Stimulated activated CD8-positive, alpha-beta memory T cell treated with anti-CD3 and anti-CD28 coated beads, Interleukin-12 subunit alpha, Interleukin-12 subunit beta, amount 100 ng/mL, for 1 hour (primary cell): ENCODE results near the gene IP6K1.
"Not testable (repeated sequence)": the region's sequence is repeated elsewhere in the genome, so short reads cannot be mapped to it uniquely, and the experiment has no call there.

Experiments used
- DNase-seq: peaks from one replicate; pipeline ENCODE4 v3.0.0-alpha.2; 2020; ENCODE audit warnings: low read depth

Gene IP6K1

DNA sequence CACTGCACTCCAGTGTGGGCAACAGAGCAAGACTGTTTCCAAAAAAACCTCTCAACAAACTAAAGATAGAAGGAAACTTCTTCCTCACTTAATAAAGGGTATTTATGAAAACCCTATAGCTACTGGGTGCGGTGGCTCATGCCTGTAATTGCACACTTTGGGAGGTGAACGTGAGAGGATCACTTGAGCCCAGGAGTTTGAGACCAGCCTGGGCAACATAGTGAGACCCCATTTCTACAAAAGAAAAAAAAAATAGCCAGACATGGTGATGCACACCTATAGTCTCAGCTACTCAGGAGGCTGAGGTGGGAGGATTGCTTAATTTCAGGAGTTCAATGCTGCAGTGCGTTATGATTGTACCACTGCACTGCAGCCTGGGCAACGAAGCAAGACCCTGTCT is 22.4 kb downstream of the IP6K1 start:
- DNase-seq = no peak

GRCh38 chr3:49761661-49762060 is 24.7 kb downstream of the IP6K1 start:
- DNase-seq = no peak

- no peak for DNase-seq
Observed at GRCh38 chr3:49759226-49759625, 27.1 kb downstream of the IP6K1 start.

DNA sequence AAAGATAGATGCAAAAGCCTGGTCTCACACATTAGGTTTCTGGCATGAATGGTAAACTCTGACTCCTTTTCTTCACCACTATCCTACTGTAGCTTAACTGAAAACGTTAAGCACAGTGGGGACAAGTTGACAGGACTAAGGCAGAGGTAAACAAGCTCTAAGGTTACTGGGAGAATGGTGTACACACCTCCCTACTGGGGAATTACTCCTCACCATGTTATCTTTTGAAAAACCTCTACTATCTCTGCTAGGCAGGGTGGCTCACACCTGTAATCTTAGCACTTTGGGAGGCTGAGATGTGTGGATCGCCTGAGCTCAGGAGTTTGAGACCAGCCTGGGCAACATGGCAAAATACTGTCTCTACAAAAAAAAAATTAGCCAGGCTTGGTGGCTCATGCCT is 29.1 kb downstream of the IP6K1 start:
- DNase-seq = no peak

DNA sequence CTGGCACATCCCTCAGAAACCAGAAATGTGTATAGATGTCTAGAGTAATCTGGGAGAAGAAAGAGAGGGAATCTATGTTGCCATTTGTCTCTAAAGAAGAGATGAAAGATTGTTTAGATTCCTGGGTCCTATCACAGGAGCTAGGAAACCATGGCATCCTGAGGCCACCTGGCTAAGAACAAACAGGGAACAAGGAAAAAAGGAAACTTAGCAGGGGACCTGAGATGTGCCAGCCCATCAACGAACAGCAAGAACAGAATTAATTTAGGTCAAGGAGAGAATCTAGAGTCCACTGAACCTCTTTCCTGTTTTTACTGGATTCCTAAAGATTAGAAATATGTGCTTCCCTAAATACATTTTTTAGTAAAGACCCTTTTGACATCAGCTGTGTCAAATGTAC is 30.3 kb downstream of the IP6K1 start:
- DNase-seq = no peak

- DNase-seq = no peak
Observed at GRCh38 chr3:49754536-49754935, 31.8 kb downstream of the IP6K1 start.

- DNase-seq = no peak
Observed at GRCh38 chr3:49751501-49751900, 34.8 kb downstream of the IP6K1 start.

DNA sequence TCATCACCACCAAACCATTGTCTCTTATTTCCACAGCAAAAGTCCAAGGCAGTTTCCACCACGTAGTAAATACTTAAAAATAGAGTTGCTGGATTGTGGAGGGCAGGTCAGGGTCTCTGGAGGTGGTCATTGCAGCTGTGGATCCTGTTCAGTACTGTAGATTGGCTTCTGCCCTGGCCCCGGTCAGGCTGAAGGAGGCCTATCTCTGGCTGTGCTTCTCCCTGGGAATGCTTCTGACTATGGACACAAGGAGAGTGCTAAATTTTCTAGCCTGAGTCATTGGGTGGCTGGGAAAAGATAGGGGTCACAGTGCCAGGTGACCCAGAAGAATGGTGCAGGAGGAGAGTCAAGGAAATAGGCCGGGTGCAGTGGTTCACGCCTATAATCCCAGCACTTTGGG is 36.3 kb downstream of the IP6K1 start:
- DNase-seq = no peak

DNA sequence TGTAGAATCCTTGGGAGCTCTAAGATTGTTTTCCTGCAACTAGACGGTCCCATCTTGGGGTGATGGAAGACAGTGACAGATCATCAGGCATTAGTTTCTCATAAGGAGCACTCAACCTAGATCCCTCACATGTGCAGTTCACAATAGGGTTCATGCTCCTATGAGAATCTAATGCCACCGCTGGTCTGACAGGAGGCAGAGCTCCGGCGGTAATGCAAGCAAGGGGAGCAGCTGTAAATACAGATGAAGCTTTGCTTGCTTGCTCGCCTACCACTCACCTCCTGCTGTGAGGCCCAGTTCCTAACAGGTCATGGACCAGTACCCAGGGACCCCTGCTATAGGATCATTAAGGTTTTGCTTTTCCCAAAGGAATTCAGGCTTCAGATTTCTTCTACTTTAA is 37.5 kb downstream of the IP6K1 start:
- DNase-seq = not testable (repeated sequence)

GRCh38 chr3:49747792-49748480 is 38.4 kb downstream of the IP6K1 start:
- DNase-seq = no peak

DNA sequence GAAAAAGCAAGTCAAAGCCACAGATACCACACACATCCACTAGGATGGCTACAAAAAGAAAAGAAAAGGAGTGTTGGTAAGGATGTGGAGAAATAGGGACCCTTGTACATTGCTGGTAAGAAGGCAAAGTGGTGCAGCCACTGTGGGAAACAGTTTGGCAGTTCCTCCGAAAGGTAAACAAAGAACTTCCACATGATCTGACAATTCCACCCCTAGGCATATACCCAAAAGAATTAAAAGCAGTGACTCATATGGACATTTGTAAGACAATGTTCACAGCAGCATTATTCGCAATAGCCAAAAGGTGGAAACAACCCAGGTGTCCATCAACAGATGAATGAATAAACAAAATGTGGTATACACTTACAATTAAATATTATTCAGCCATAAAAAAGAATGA is 40.4 kb downstream of the IP6K1 start:
- DNase-seq = no peak

DNA sequence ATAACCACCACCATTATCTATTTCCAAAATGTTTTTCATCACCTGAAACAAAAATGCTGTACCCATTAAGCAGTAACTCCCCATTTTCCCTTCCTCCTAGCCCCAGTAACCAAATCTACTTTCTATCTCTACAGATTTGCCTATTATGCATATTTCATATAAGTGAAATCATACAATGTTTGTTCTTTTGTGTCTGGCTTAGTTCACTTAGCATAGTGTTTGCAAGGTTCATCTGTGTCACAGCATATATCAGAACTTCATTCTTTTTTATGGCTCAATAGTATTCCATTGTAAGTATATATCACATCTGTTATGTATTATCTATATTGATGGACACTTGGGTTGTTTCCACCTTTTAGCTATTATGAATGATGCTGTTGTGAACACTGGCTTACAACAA is 45.9 kb downstream of the IP6K1 start:
- no peak for DNase-seq

DNA sequence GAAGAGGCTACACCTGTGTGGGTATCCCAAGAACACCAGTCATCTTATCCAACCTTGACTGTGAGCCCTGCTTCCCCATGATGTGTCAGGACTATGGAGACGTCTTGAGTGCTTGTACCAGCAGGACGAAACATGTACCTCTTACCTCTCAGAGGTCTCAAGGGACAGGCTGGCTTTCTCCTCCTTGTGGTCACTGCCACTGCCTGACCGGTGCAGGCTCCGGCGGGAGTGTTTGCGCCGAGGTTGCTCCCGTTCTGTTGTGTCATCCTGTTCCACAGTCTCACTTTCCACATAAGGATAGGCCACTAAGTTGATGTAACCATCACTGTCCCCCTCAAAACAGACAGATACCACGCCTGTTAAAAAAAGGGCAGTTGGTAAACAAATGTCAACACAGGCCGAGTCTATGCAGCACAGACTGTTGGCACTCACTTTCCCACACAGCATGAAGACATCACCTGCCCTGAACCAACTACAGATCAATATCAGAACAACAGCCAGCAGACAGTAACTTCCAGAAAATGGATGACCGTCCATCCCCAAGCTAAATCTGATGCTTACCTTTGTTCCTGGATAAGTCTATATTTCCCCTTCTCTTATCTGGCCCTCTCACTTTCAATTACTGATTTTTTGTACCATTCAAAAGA is 48.2 kb downstream of the IP6K1 start:
- no peak for DNase-seq

DNA sequence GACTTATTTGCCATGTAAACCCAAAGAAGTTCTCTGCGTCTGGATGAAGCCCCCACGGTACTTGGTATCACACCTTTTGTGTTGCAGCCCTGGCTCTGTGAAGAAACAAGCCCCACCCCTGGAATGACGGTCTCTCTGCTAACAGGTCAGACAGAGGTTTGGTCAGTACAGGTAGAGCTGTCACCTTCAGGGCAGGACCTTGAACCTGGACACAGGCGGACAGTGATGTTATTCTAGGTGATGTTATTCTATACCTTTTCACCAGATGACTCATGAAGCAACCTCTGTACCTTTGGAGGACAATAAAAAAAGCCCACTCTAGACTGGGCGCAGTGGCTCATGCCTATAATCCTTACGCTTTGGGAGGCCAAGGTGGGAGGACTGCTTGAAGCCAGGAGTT is 51.6 kb downstream of the IP6K1 start:
- DNase-seq = no peak

GRCh38 chr3:49733551-49733950 is 52.8 kb downstream of the IP6K1 start:
- no peak for DNase-seq

- no peak for DNase-seq
Observed at GRCh38 chr3:49732597-49732996, 53.7 kb downstream of the IP6K1 start.

- DNase-seq = no peak
Observed at GRCh38 chr3:49729966-49730609, 56.3 kb downstream of the IP6K1 start.

DNA sequence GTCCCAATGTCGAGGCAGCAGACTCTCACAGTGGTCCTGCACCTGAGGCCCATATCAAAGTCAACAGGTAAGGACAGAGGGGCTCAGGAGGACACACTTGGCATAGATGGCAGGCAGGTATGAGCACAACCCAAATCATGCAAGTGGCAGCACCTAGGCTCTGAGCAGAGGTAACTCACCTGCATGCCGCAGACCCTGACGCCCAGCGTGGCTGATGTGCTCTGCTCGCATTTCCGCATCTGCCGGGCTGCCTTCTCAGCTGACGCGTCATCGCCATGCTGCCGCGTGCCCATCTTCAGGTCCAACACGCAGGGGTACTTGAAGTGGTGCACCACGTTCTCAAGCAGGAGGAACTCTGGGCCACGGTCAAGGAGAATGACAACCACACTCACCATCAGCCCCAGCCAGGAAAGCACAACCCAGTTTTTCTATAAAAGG is 58.4 kb downstream of the IP6K1 start:
- no peak for DNase-seq

DNA sequence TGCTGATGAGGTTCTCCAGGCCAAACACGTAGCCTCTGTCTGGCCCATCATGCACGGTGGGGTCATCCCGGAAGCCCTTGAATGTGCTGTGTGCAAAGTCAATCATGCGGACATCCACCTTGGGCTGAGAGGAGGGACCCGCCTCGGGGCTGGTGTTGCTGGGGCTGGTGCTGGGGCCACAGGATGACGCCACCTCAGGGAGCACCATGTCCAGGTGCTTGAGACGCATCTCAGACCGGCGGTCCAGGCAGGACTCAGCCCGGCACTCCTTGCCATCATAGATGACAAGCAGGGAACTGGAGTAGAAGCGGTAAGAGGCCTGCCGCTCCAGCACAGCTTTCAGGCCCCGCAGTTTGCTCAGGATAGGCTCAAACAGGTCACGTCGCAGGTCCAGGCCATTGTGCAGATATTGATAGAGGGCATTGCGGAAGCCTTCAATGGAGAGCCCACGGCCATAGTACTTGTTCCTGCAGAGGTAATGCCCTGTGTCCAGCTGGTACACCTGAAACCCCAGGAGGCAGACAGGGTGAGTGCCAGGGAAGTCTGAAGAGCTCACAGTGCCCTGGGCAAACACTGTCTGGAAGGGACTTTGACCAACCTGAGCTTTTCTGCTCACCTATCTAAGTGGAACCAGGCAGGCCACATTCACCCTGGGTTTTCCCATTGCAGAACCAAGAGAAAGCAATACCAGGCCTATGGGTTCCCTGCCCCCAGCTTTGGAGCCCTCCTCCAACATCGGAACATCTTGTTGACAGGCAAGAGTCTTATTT is 59.0 kb downstream of the IP6K1 start:
- DNase-seq = no peak

GRCh38 chr3:49725906-49726681 is 60.2 kb downstream of the IP6K1 start:
- DNase-seq = no peak

GRCh38 chr3:49724586-49724985 is 61.8 kb downstream of the IP6K1 start:
- DNase-seq = no peak
